MCF 10A (cell line): Measurements from ENCODE around the gene GLI2. TPM values are rescaled to one million over a fixed set of nuclear protein-coding genes. Genes with fewer than 3 reads are reported as not detected.

Experiments used
- BruUV-seq: library from RNA; stranded (reverse); fragments of 400-500 nt; replicated peaks from 2 replicates; lab custom pipeline; 2021; lab: Mats Ljungman, UMichigan
- CTCF ChIA-PET: fragments of 300-600 bp; sonication (Branson Sonifier 250); formaldehyde crosslinking; extraction: SDS; loops from one replicate; lab custom pipeline; 2021; ENCODE audit warnings: antibody characterized with exemption, inconsistent platforms; lab: Yijun Ruan, JAX
- POLR2A ChIA-PET: fragments of 300-600, 350-650 bp; sonication (Branson Sonifier 250); formaldehyde crosslinking; extraction: SDS; loops from one replicate; lab custom pipeline; 2020; ENCODE audit warnings: antibody characterized with exemption, inconsistent platforms; lab: Yijun Ruan, JAX
- DNase-seq: peaks from one replicate; pipeline ENCODE4 v3.0.0-alpha.2; 2018; ENCODE audit not compliant: unreplicated experiment
- H3K27ac Mint-ChIP-seq: one replicate; pipeline ENCODE4 v1.8.0; 2022; ENCODE audit warnings: mild to moderate bottlenecking, low read depth, mixed read lengths; ENCODE audit not compliant: unreplicated experiment
- H3K27me3 Mint-ChIP-seq: one replicate; pipeline ENCODE4 v1.8.0; 2022; ENCODE audit warnings: mixed read lengths; ENCODE audit not compliant: insufficient read depth, unreplicated experiment
- H3K36me3 Mint-ChIP-seq: one replicate; pipeline ENCODE4 v1.8.0; 2022; ENCODE audit warnings: mild to moderate bottlenecking, moderate library complexity, mixed read lengths; ENCODE audit not compliant: insufficient read depth, unreplicated experiment
- H3K4me1 Mint-ChIP-seq: one replicate; pipeline ENCODE4 v1.8.0; 2022; ENCODE audit warnings: mixed read lengths; ENCODE audit not compliant: insufficient read depth, unreplicated experiment
- H3K4me3 Mint-ChIP-seq: one replicate; pipeline ENCODE4 v1.8.0; 2022; ENCODE audit warnings: mild to moderate bottlenecking, moderate library complexity, mixed read lengths; ENCODE audit not compliant: unreplicated experiment
- H3K9me3 Mint-ChIP-seq: one replicate; pipeline ENCODE4 v1.8.0; 2022; ENCODE audit warnings: mixed read lengths; ENCODE audit not compliant: unreplicated experiment
- intact Hi-C: fragments of 100-400 bp; cut with micrococcal nuclease; formaldehyde crosslinking; loops from 2 replicates; pipeline ENCODE4 v1.14.1; 2022
- total RNA-seq: library from RNA; stranded (reverse); gene quantifications from 2 replicates; pipeline ENCODE4 v1.2.3, GENCODE V29; 2022
- TF ChIP-seq, protein P1 (sequence below): fragments of 200-600 bp; IDR thresholded peaks from one replicate; pipeline ENCODE4 v1.8.0; 2022; ENCODE audit warnings: antibody characterized with exemption, mild to moderate bottlenecking; ENCODE audit not compliant: unreplicated experiment

GLI2 gene
- total RNA-seq, 1 experiment from 2014 or later, result 0.61 TPM

DNA sequence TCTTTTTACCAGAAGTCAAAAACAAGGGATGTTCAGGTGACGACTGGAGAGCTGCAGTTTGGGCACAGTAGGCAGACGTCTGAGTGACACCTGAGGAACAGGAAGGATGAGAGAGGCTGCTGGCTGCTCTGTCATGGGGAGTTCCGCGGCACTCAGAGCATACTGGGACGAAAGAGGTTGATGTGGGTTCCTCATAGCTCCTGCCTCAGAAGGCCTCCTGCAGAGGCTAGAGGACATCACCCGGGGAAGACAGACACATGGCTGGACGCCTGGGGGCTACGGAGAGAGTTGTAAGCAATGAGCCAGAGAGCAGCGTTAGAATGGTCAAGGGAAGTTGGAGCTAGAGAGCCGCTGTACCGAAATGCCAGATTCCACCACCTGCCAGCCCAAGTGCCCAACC is 45.1 kb upstream of the GLI2 start:
- intact Hi-C loops, result no loop called here
- Mint-ChIP-seq H3K27ac (no peak overlapping the region), H3K4me3 (no peak overlapping the region), H3K36me3 (no peaks in the 10 kb centered on the region), H3K9me3 (no peaks in the 10 kb centered on the region), H3K27me3 (peaks cover 26% of the 10 kb centered on the region), H3K4me1 (peaks cover 3% of the 10 kb centered on the region)
- CTCF ChIA-PET, result interaction anchor here (0.7 to 26.2 kb wide), 4 partner anchors 9 to 391 kb away, joined by 3 to 541 read pairs (median 72); no protein-coding TSS in a partner anchor
- BruUV-seq, result no TSS peak
- POLR2A ChIA-PET, result no interaction called here
- DNase-seq, result no peak
- TF ChIP-seq, protein P1, sequence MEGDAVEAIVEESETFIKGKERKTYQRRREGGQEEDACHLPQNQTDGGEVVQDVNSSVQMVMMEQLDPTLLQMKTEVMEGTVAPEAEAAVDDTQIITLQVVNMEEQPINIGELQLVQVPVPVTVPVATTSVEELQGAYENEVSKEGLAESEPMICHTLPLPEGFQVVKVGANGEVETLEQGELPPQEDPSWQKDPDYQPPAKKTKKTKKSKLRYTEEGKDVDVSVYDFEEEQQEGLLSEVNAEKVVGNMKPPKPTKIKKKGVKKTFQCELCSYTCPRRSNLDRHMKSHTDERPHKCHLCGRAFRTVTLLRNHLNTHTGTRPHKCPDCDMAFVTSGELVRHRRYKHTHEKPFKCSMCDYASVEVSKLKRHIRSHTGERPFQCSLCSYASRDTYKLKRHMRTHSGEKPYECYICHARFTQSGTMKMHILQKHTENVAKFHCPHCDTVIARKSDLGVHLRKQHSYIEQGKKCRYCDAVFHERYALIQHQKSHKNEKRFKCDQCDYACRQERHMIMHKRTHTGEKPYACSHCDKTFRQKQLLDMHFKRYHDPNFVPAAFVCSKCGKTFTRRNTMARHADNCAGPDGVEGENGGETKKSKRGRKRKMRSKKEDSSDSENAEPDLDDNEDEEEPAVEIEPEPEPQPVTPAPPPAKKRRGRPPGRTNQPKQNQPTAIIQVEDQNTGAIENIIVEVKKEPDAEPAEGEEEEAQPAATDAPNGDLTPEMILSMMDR, result no peak

DNA sequence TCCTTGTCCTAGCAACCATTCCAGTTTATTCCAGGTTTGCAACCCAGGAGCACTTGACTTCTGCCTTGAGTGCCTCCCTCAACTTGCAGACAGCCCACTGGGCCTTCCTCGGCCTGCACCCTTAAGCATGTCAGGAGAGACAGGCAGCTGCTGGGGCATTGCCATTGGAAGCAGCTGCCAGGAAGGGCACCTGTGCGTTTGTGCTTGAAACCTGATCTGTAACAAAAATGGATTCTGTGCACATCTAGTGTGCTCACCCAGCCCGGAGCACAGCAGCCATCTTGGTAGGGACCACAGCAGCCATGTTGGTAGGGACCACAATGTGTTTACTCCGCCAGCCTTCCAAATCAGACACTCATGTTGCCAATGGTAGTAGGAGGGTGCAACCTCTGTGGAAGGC is 44.3 kb upstream of the GLI2 start:
- ChIA-PET CTCF (interaction anchor here (0.6 to 26.2 kb wide), 4 partner anchors 10 to 911 kb away, joined by 4 to 541 read pairs (median 72); no protein-coding TSS in a partner anchor), POLR2A (no interaction called here)
- Mint-ChIP-seq H3K4me3 (no peak overlapping the region), H3K36me3 (no peaks in the 10 kb centered on the region), H3K27me3 (peaks cover 29% of the 10 kb centered on the region), H3K9me3 (no peaks in the 10 kb centered on the region), H3K27ac (no peak overlapping the region), H3K4me1 (peaks cover 5% of the 10 kb centered on the region)
- no TSS peak for BruUV-seq
- intact Hi-C loops, result no loop called here
- DNase-seq, result no peak
- TF ChIP-seq, protein P1, result no peak

DNA sequence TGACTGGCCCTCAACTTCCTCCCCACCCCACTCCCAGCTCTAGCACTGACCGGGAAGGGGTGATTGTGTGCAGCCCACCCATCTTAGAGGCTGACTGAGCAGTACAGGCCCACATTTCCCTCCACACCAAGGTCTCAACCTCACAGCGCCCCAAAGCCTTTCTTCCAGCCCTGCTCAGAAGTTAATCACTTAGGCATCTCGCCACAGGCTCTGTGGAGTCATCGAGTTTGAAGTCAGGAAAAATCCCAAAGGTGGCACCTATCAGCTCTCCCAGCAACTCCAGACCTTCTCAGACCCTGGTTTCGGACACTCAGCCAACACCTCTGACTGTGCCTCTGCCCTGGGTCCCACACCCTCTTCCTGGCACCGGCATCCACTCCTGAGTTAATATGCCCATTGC is 43.0 kb upstream of the GLI2 start:
- Mint-ChIP-seq H3K27ac (no peak overlapping the region), H3K4me1 (peaks cover 5% of the 10 kb centered on the region), H3K27me3 (peaks cover 29% of the 10 kb centered on the region), H3K9me3 (no peaks in the 10 kb centered on the region), H3K4me3 (no peak overlapping the region), H3K36me3 (no peaks in the 10 kb centered on the region)
- intact Hi-C loops, result no loop called here
- DNase-seq, result no peak
- CTCF ChIA-PET, result interaction anchor here (0.9 to 26.2 kb wide), 3 partner anchors 12 to 388 kb away, joined by 6 to 541 read pairs (median 129); no protein-coding TSS in a partner anchor
- no TSS peak for BruUV-seq
- POLR2A ChIA-PET, result no interaction called here
- TF ChIP-seq, protein P1, result no peak

DNA sequence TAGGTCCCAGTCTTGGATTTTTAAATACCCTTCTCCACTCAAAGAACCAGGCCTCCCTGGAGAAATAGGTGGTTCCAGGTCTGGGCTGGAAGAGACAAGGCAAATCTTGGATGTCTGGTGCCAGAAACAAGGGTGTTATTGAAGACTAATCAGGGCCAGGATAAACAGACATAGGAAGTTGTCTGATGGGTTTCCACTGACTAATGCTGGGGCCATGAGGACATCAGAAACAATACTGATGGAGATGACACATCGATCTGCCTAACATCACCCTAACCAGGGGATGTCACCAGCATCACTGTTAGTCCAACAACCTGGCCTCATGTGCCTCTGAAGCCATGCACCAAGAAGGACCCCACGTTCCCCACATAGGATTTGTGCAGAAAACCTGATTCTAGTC is 42.5 kb upstream of the GLI2 start:
- DNase-seq, result no peak
- Mint-ChIP-seq H3K27me3 (peaks cover 29% of the 10 kb centered on the region), H3K36me3 (no peaks in the 10 kb centered on the region), H3K27ac (no peak overlapping the region), H3K4me1 (peaks cover 5% of the 10 kb centered on the region), H3K4me3 (no peak overlapping the region), H3K9me3 (no peaks in the 10 kb centered on the region)
- ChIA-PET CTCF (interaction anchor here (0.7 to 26.2 kb wide), 5 partner anchors 12 to 483 kb away, joined by 3 to 541 read pairs (median 6); no protein-coding TSS in a partner anchor), POLR2A (no interaction called here)
- intact Hi-C loops, result no loop called here
- TF ChIP-seq, protein P1, result no peak
- no TSS peak for BruUV-seq
